ENCODE results near the gene ITGB8. TPM values are rescaled to one million over a fixed set of nuclear protein-coding genes. Genes with fewer than 3 reads are reported as not detected.

The ITGB8 gene
- total RNA-seq, 4 donors from 2014 or later, result 199 to 606 (median 388) TPM

GRCh38 chr7:20311743-20312042, 19.0 kb upstream of the ITGB8 start:
- Histone ChIP-seq H3K4me1 (peaks cover 0 to 18% (median 0%) of the 10 kb centered on the region in 4 donors), H3K4me3 (no peak overlapping the region), H3K27me3 (no peaks in the 10 kb centered on the region), H3K9me3 (no peaks in the 10 kb centered on the region), H3K27ac (no peak overlapping the region), H3K36me3 (no peaks in the 10 kb centered on the region)
- DNase-seq (ENCODE audit: low spot score in 2 of 2), result no peak
- TF ChIP-seq EP300 (IDR thresholded peaks at IDR 0.05) (no peak), CTCF (IDR thresholded peaks at IDR 0.05) (no peak), POLR2A (IDR thresholded peaks at IDR 0.05) (no peak)
- 90 to 93% methylated on average over 2 of the region's 2 CpGs for WGBS, 2 donors

GRCh38 chr7:20312562-20312961, 18.1 kb upstream of the ITGB8 start:
- Histone ChIP-seq H3K36me3 (no peaks in the 10 kb centered on the region), H3K27ac (no peak overlapping the region), H3K4me1 (peaks cover 0 to 14% (median 0%) of the 10 kb centered on the region in 4 donors), H3K27me3 (no peaks in the 10 kb centered on the region), H3K4me3 (no peak overlapping the region), H3K9me3 (no peaks in the 10 kb centered on the region)
- 70 to 75% methylated on average over 2 of the region's 2 CpGs for WGBS, 2 donors
- TF ChIP-seq POLR2A (IDR thresholded peaks at IDR 0.05) (no peak), EP300 (IDR thresholded peaks at IDR 0.05) (no peak), CTCF (IDR thresholded peaks at IDR 0.05) (no peak)
- no peak for DNase-seq (ENCODE audit: low spot score in 2 of 2)

GRCh38 chr7:20313626-20314025, 17.1 kb upstream of the ITGB8 start:
- no peaks in the 10 kb centered on the region for H3K27me3 ChIP-seq
- peaks cover 0 to 14% (median 0%) of the 10 kb centered on the region in 4 donors for H3K4me1 ChIP-seq
- no peak for DNase-seq (ENCODE audit: low spot score in 2 of 2)
- H3K36me3 ChIP-seq, result no peaks in the 10 kb centered on the region
- no peak overlapping the region for H3K27ac ChIP-seq
- H3K9me3 ChIP-seq, result no peaks in the 10 kb centered on the region
- no peak overlapping the region for H3K4me3 ChIP-seq
- TF ChIP-seq EP300 (IDR thresholded peaks at IDR 0.05), result no peak
- TF ChIP-seq CTCF (IDR thresholded peaks at IDR 0.05), result no peak
- no peak for TF ChIP-seq POLR2A (IDR thresholded peaks at IDR 0.05)
- 82 to 83% methylated on average over 1 of the region's 1 CpG for WGBS, 2 donors

GRCh38 chr7:20314198-20314597, 16.5 kb upstream of the ITGB8 start:
- no peak for DNase-seq (ENCODE audit: low spot score in 2 of 2)
- H3K36me3 ChIP-seq, result no peaks in the 10 kb centered on the region
- no peak overlapping the region for H3K27ac ChIP-seq
- H3K4me1 ChIP-seq, result peaks cover 0 to 14% (median 0%) of the 10 kb centered on the region in 4 donors
- H3K9me3 ChIP-seq, result no peaks in the 10 kb centered on the region
- TF ChIP-seq CTCF (IDR thresholded peaks at IDR 0.05) (no peak), EP300 (IDR thresholded peaks at IDR 0.05) (no peak), POLR2A (IDR thresholded peaks at IDR 0.05) (no peak)
- WGBS, 2 donors, result 64% methylated on average over 2 of the region's 2 CpGs
- no peak overlapping the region for H3K4me3 ChIP-seq
- no peaks in the 10 kb centered on the region for H3K27me3 ChIP-seq

- Histone ChIP-seq H3K9me3 (no peaks in the 10 kb centered on the region), H3K36me3 (no peaks in the 10 kb centered on the region), H3K27ac (no peak overlapping the region), H3K27me3 (no peaks in the 10 kb centered on the region), H3K4me3 (no peak overlapping the region), H3K4me1 (peaks cover 0 to 3% (median 0%) of the 10 kb centered on the region in 4 donors)
- 70 to 71% methylated on average over 4 of the region's 4 CpGs for WGBS, 2 donors
- DNase-seq (ENCODE audit: low spot score in 2 of 2), result no peak
- TF ChIP-seq CTCF (IDR thresholded peaks at IDR 0.05), result no peak
- no peak for TF ChIP-seq POLR2A (IDR thresholded peaks at IDR 0.05)
- no peak for TF ChIP-seq EP300 (IDR thresholded peaks at IDR 0.05)
These were observed 14.0 kb upstream of the ITGB8 start for GRCh38 chr7:20316706-20317105.

Measured in tibial nerve (tissue), 4 donors.